Chondrocyte (in vitro differentiated cells): ENCODE measurements around the gene SLC16A9. TPM values are rescaled to one million over a fixed set of nuclear protein-coding genes. Genes with fewer than 3 reads are reported as not detected.

ENCODE experiments used
- DNase-seq: peaks from one replicate; pipeline ENCODE4 v3.0.0; 2021; ENCODE audit warnings: mixed read lengths, low spot score
- H3K27ac Mint-ChIP-seq: one replicate; pipeline ENCODE4 v1.8.0; 2021; ENCODE audit warnings: mild to moderate bottlenecking, moderate library complexity, mixed read lengths; ENCODE audit not compliant: unreplicated experiment
- H3K27me3 Mint-ChIP-seq: 2 replicates; pipeline ENCODE4 v1.8.0; 2021; ENCODE audit warnings: low read depth, mixed read lengths
- H3K36me3 Mint-ChIP-seq: 2 replicates; pipeline ENCODE4 v1.8.0; 2021; ENCODE audit warnings: low read depth, mixed read lengths
- H3K4me1 Mint-ChIP-seq: 2 replicates; pipeline ENCODE4 v1.8.0; 2021; ENCODE audit warnings: low read depth, mild to moderate bottlenecking, mixed read lengths
- H3K4me3 Mint-ChIP-seq: one replicate; pipeline ENCODE4 v1.8.0; 2021; ENCODE audit warnings: mild to moderate bottlenecking, moderate library complexity, mixed read lengths; ENCODE audit not compliant: unreplicated experiment
- H3K9me3 Mint-ChIP-seq: 2 replicates; pipeline ENCODE4 v1.8.0; 2021; ENCODE audit warnings: low read depth, mixed read lengths
- CTCF ChIP-seq: fragments of 200-600 bp; sonication (generic); IDR thresholded peaks from 2 replicates; pipeline ENCODE4 v1.5.0; 2021; ENCODE audit warnings: antibody characterized with exemption, mild to moderate bottlenecking, moderate library complexity
- total RNA-seq: library from RNA; stranded (reverse); gene quantifications from 3 replicates; pipeline ENCODE4 v1.2.1, GENCODE V29; 2021

The SLC16A9 gene
- total RNA-seq, 1 donor from 2014 or later = 1.2 TPM

- Mint-ChIP-seq H3K36me3 (no peaks in the 10 kb centered on the region), H3K27me3 (peaks cover 9% of the 10 kb centered on the region), H3K27ac (no peak overlapping the region), H3K4me3 (no peak overlapping the region), H3K4me1 (no peaks in the 10 kb centered on the region), H3K9me3 (no peaks in the 10 kb centered on the region)
- TF ChIP-seq CTCF = no peak
- no peak for DNase-seq
Observed at GRCh38 chr10:59702347-59702746, 7.3 kb downstream of the SLC16A9 start.

GRCh38 chr10:59700709-59701108 lies 8.9 kb downstream of the SLC16A9 start:
- no peak overlapping the region for H3K4me3 Mint-ChIP-seq
- no peak for DNase-seq
- no peak for TF ChIP-seq CTCF
- no peaks in the 10 kb centered on the region for H3K36me3 Mint-ChIP-seq
- no peak overlapping the region for H3K27ac Mint-ChIP-seq
- peaks cover 9% of the 10 kb centered on the region for H3K27me3 Mint-ChIP-seq
- H3K9me3 Mint-ChIP-seq = no peaks in the 10 kb centered on the region
- H3K4me1 Mint-ChIP-seq = no peaks in the 10 kb centered on the region

GRCh38 chr10:59698326-59698725 lies 11.3 kb downstream of the SLC16A9 start:
- H3K4me1 Mint-ChIP-seq = no peaks in the 10 kb centered on the region
- no peaks in the 10 kb centered on the region for H3K9me3 Mint-ChIP-seq
- no peak overlapping the region for H3K27ac Mint-ChIP-seq
- no peak for TF ChIP-seq CTCF
- H3K4me3 Mint-ChIP-seq = no peak overlapping the region
- peaks cover 9% of the 10 kb centered on the region for H3K27me3 Mint-ChIP-seq
- no peak for DNase-seq
- no peaks in the 10 kb centered on the region for H3K36me3 Mint-ChIP-seq

GRCh38 chr10:59695637-59696036 lies 14.0 kb downstream of the SLC16A9 start:
- H3K27ac Mint-ChIP-seq = no peak overlapping the region
- H3K4me3 Mint-ChIP-seq = no peak overlapping the region
- no peak for TF ChIP-seq CTCF
- no peaks in the 10 kb centered on the region for H3K36me3 Mint-ChIP-seq
- DNase-seq = no peak
- H3K27me3 Mint-ChIP-seq = peaks cover 7% of the 10 kb centered on the region
- no peaks in the 10 kb centered on the region for H3K4me1 Mint-ChIP-seq
- H3K9me3 Mint-ChIP-seq = no peaks in the 10 kb centered on the region

GRCh38 chr10:59694936-59695335 lies 14.7 kb downstream of the SLC16A9 start:
- H3K9me3 Mint-ChIP-seq = no peaks in the 10 kb centered on the region
- peaks cover 6% of the 10 kb centered on the region for H3K27me3 Mint-ChIP-seq
- H3K4me3 Mint-ChIP-seq = no peak overlapping the region
- H3K36me3 Mint-ChIP-seq = no peaks in the 10 kb centered on the region
- H3K4me1 Mint-ChIP-seq = no peaks in the 10 kb centered on the region
- no peak for TF ChIP-seq CTCF
- no peak for DNase-seq
- no peak overlapping the region for H3K27ac Mint-ChIP-seq
